GM12801 (cell line): Measurements from ENCODE around the gene AHCY.

Source experiments
- CTCF ChIP-seq: IDR thresholded peaks from one replicate; pipeline ENCODE4 v1.5.1; 2011; ENCODE audit warnings: control low read depth; ENCODE audit not compliant: insufficient read length; ENCODE audit errors: extremely low read depth

The AHCY gene

GRCh38 chr20:34232494-34233087 is 70.6 kb downstream of the AHCY start:
- TF ChIP-seq CTCF: no peak

- TF ChIP-seq CTCF: no peak
Observed at GRCh38 chr20:34231634-34232033, 71.5 kb downstream of the AHCY start.
